Activated T-cell treated with anti-CD3 and anti-CD28 coated beads for 4 hours (primary cell): ENCODE results near the gene HS6ST1.
"Not testable (repeated sequence)": the region's sequence is repeated elsewhere in the genome, so short reads cannot be mapped to it uniquely, and the experiment has no call there.

ENCODE experiments used
- DNase-seq: peaks from one replicate; pipeline ENCODE4 v3.0.0-alpha.2; 2020

The HS6ST1 gene

GRCh38 chr2:128320906-128321771, 2.5 kb upstream of the HS6ST1 start:
- no peak for DNase-seq

GRCh38 chr2:128320192-128320905, 1.7 kb upstream of the HS6ST1 start:
- DNase-seq, result no peak

GRCh38 chr2:128319631-128320191, 1.0 kb upstream of the HS6ST1 start:
- no peak for DNase-seq

- not testable (repeated sequence) for DNase-seq
Measured at GRCh38 chr2:128318245-128318644, 423 bp downstream of the HS6ST1 start.

GRCh38 chr2:128317899-128318225, 806 bp downstream of the HS6ST1 start:
- not testable (repeated sequence) for DNase-seq

GRCh38 chr2:128317181-128317898, 1.3 kb downstream of the HS6ST1 start:
- DNase-seq, result no peak

GRCh38 chr2:128316777-128317180, 1.9 kb downstream of the HS6ST1 start:
- DNase-seq, result no peak

GRCh38 chr2:128315829-128316776, 2.6 kb downstream of the HS6ST1 start:
- no peak for DNase-seq

- no peak for DNase-seq
Measured at GRCh38 chr2:128315122-128315828, 3.4 kb downstream of the HS6ST1 start.

GRCh38 chr2:128314348-128315121, 4.1 kb downstream of the HS6ST1 start:
- no peak for DNase-seq

- DNase-seq, result no peak
Measured at GRCh38 chr2:128313931-128314347, 4.7 kb downstream of the HS6ST1 start.

- no peak for DNase-seq
Measured at GRCh38 chr2:128313091-128313836, 5.4 kb downstream of the HS6ST1 start.

GRCh38 chr2:128312411-128312810, 6.3 kb downstream of the HS6ST1 start:
- DNase-seq, result no peak

GRCh38 chr2:128311755-128312341, 6.8 kb downstream of the HS6ST1 start:
- DNase-seq, result no peak

- no peak for DNase-seq
Measured at GRCh38 chr2:128311216-128311754, 7.4 kb downstream of the HS6ST1 start.

GRCh38 chr2:128310761-128311160, 7.9 kb downstream of the HS6ST1 start:
- DNase-seq, result no peak

GRCh38 chr2:128310094-128310716, 8.5 kb downstream of the HS6ST1 start:
- no peak for DNase-seq

GRCh38 chr2:128309280-128310093, 9.2 kb downstream of the HS6ST1 start:
- DNase-seq, result no peak
